Kidney (tissue), 14 donors: ENCODE measurements around the gene RPTOR. TPM values are rescaled to one million over a fixed set of nuclear protein-coding genes. Genes with fewer than 3 reads are reported as not detected.
A peak's percentile ranks its signal among the peaks of the same experiment; 100 is the strongest.

Source experiments
- DNase-seq, 5 donors: peaks; one replicate each; pipeline ENCODE4 v3.0.0-alpha.2; 2013 to 2020
- FAIRE-seq: peaks from 2 replicates; lab custom pipeline; 2012; peaks lifted over from hg19 to GRCh38; lab: Jason Lieb, UNC
- H3K27ac ChIP-seq, 2 donors: one replicate each; pipeline ENCODE4 v1.7.0; 2013; ENCODE audit warnings: low read depth in 2 of 2, low read length in 2 of 2, inconsistent platforms in 1 of 2
- H3K27me3 ChIP-seq: one replicate; pipeline ENCODE4 v1.7.1; 2013; ENCODE audit warnings: low read length, inconsistent platforms; ENCODE audit not compliant: control insufficient read depth, insufficient read depth
- H3K36me3 ChIP-seq, 3 donors: one replicate each; pipeline versions ENCODE4 v1.7.0 to v1.7.1; 2013; ENCODE audit warnings: low read length in 3 of 3, control low read depth in 1 of 3, inconsistent platforms in 1 of 3; ENCODE audit not compliant: insufficient read depth in 3 of 3, control insufficient read depth in 2 of 3
- H3K4me1 ChIP-seq, 3 donors: one replicate each; pipeline versions ENCODE4 v1.7.0 to v1.7.1; 2013; ENCODE audit warnings: low read length in 3 of 3, inconsistent platforms in 1 of 3, low read depth in 1 of 3; ENCODE audit not compliant: control insufficient read depth in 2 of 3, insufficient read depth in 2 of 3
- H3K4me3 ChIP-seq, 3 donors: one replicate each; pipeline versions ENCODE4 v1.7.0 to v1.8.1; 2013; ENCODE audit warnings: low read length in 3 of 3, control low read depth in 1 of 3, inconsistent platforms in 1 of 3
- H3K9ac ChIP-seq, 3 donors: one replicate each; pipeline versions ENCODE4 v1.7.0 to v1.7.1; 2013; ENCODE audit warnings: low read length in 3 of 3, control low read depth in 1 of 3, inconsistent platforms in 1 of 3
- H3K9me3 ChIP-seq, 3 donors: one replicate each; pipeline versions ENCODE4 v1.7.0 to v1.7.1; 2013; ENCODE audit warnings: low read length in 3 of 3, control low read depth in 1 of 3, inconsistent platforms in 1 of 3; ENCODE audit not compliant: control insufficient read depth in 2 of 3, insufficient read depth in 1 of 3
- CTCF ChIP-seq: IDR thresholded peaks from 3 replicates; pipeline ENCODE4 v1.5.1; 2012; ENCODE audit warnings: mild to moderate bottlenecking, moderate library complexity, borderline replicate concordance; ENCODE audit not compliant: insufficient read depth; ENCODE audit errors: extremely low read depth
- intact Hi-C: fragments of 100-400 bp; cut with DNase I; formaldehyde crosslinking; loops from one replicate; pipeline ENCODE4 v1.11.1; 2022
- polyA plus RNA-seq: library from polyadenylated mRNA; stranded (reverse); fragments of 350-450 nt; fragmentation: Illumina TruSeq; extraction: RNeasy Lipid Tissue Mini Kit (QIAGEN cat#74804); gene quantifications from one replicate; pipeline ENCODE4 v1.2.3, GENCODE V29; 2014; ENCODE audit warnings: low read depth, low replicate concordance; ENCODE audit not compliant: insufficient read depth
- total RNA-seq: library from RNA; stranded (reverse); fragmentation: NEBNext Ultra II Directional; extraction: Animal tissue kit (Norgen Biotek cat#: 25700); gene quantifications from one replicate; pipeline ENCODE4 v1.2.1, GENCODE V29; 2021
- donor health status: control.
- donor health status: control.
- donor health status: control.
- donor health status: control.
- donor health status: control.
- donor health status: DM: yes; HTN: yes; CAD: no.
- donor health status: Normal renal cell carcinoma (clear cell type).

The RPTOR gene
- total and polyA plus RNA-seq, 2 donors from 2014 or later = 5.5 to 37.6 TPM

DNA sequence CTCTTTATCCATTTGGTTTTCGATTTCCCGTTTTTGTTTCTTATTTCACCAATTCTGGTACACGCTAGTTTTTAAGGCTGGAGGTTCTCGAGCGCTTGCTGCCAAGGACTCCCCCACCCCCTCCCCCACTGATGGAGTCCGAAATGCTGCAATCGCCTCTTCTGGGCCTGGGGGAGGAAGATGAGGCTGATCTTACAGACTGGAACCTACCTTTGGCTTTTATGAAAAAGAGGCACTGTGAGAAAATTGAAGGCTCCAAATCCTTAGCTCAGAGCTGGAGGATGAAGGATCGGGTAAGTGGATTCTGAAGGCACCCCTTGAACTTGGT, 825 bp downstream of the RPTOR start:
- FAIRE-seq (no peak), DNase-seq (no peak)
- Histone ChIP-seq H3K4me1 (peaks cover 0 to 9% (median 0%) of the 10 kb centered on the region in 3 donors), H3K9me3 (no peaks in the 10 kb centered on the region), H3K36me3 (peaks cover 0 to 2% (median 0%) of the 10 kb centered on the region in 3 donors), H3K27ac (no peak overlapping the region), H3K9ac (peak overlapping the region; percentile 68 to 99 (median 98)), H3K4me3 (peak overlapping the region; percentile 90 to 99 (median 99)), H3K27me3 (no peaks in the 10 kb centered on the region)
- TF ChIP-seq CTCF = no peak
- intact Hi-C loops = no loop called here

DNA sequence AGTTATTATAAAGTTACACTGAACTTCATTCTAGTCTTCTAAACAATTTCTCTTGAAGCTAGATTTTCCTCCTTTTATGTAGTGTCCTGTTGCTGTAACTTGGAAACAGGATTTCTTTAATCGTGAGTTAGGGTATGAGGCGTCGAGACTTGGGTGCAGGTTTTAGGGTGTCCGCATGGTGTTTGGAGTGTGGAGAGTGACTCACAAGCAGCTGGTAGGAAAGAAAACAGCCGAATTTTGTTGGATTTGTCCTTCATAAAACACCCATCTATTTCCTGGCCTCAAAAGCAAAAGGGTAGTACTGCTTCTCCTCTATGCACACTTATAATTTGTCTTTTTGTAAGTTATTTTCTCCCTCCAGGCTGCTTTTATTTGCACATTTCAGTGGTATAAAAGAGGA, 1.6 kb downstream of the RPTOR start:
- DNase-seq (no peak), FAIRE-seq (no peak)
- Histone ChIP-seq H3K4me3 (peak overlapping the region; percentile 0 to 99 (median 90)), H3K4me1 (peaks cover 0 to 9% (median 0%) of the 10 kb centered on the region in 3 donors), H3K27me3 (no peaks in the 10 kb centered on the region), H3K27ac (no peak overlapping the region), H3K36me3 (peaks cover 0 to 2% (median 0%) of the 10 kb centered on the region in 3 donors), H3K9me3 (no peaks in the 10 kb centered on the region), H3K9ac (no peak overlapping the region)
- no peak for TF ChIP-seq CTCF
- intact Hi-C loops = no loop called here

- no peak for FAIRE-seq
- no peak for TF ChIP-seq CTCF
Measured at GRCh38 chr17:80552523-80552922, 7.9 kb downstream of the RPTOR start.

DNA sequence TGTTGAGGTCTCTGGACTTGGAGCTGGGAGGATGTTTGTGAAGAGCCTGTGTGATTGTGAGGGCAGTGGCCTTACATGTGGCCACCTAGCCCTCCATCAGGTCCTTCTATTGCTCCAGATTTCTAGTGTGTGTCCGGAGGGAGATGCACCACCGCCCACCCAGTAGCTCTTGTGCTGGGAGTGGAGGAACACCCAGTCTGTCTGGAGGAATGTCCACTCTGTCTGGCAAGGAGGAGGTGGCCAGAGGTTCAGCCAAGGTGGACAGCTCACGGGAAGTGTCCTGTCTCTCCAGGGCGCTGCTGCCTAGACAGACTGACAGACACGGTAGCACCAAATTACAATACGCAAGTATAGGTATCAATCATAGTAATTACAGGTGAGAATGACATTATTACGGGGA, 10.6 kb downstream of the RPTOR start:
- FAIRE-seq = no peak
- intact Hi-C loops = no loop called here

More at GRCh38 chr17:80552523-80552922, 7.9 kb downstream of the RPTOR start:
- Histone ChIP-seq H3K27ac (no peak overlapping the region), H3K36me3 (peaks cover 0 to 2% (median 0%) of the 10 kb centered on the region in 3 donors), H3K4me1 (no peaks in the 10 kb centered on the region), H3K9ac (no peak overlapping the region), H3K4me3 (no peak overlapping the region), H3K9me3 (no peaks in the 10 kb centered on the region), H3K27me3 (no peaks in the 10 kb centered on the region)
- DNase-seq = no peak
- intact Hi-C loops = no loop called here

More for the DNA sequence above, 10.6 kb downstream of the RPTOR start:
- H3K9me3 ChIP-seq = no peaks in the 10 kb centered on the region
- H3K27ac ChIP-seq = no peak overlapping the region
- H3K9ac ChIP-seq = no peak overlapping the region
- H3K4me3 ChIP-seq = no peak overlapping the region
- no peaks in the 10 kb centered on the region for H3K27me3 ChIP-seq
- no peak for DNase-seq
- no peak for TF ChIP-seq CTCF
- no peaks in the 10 kb centered on the region for H3K36me3 ChIP-seq
- H3K4me1 ChIP-seq = no peaks in the 10 kb centered on the region
